Occipital lobe (tissue), 2 donors: ENCODE measurements around the gene ERICH4. TPM values are rescaled to one million over a fixed set of nuclear protein-coding genes. Genes with fewer than 3 reads are reported as not detected.

ENCODE experiments used
- DNase-seq: peaks from one replicate; lab custom pipeline; 2025; lab: John Stamatoyannopoulos, UW
- total RNA-seq: library from RNA; depleted of rRNA; stranded (reverse); fragments of >200 nt; gene quantifications from one replicate; pipeline ENCODE4 v1.2.3, GENCODE V29; 2014

Gene ERICH4
- total RNA-seq, 1 donor from 2014 or later, result not detected

DNA sequence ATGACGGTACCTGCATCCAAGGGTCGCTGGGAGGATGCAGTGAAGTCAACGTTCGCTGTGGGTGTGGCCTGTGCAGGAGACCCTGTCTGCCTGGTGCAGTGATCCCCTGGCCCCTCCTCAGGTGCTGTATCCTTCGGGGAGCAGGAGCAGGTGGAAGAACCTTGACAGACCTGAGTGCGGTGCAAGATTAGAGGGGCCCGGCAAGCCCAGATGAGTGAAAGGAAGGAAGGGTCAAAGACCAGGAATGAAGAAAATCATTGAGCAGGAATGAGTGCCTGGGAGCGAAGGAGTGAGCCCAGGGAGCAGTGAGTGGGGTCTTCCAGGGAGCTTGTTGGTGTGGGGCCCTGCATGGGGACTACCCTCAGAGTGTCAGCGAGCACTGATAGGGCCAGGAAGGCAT is 28.5 kb upstream of the ERICH4 start:
- no peak for DNase-seq

DNA sequence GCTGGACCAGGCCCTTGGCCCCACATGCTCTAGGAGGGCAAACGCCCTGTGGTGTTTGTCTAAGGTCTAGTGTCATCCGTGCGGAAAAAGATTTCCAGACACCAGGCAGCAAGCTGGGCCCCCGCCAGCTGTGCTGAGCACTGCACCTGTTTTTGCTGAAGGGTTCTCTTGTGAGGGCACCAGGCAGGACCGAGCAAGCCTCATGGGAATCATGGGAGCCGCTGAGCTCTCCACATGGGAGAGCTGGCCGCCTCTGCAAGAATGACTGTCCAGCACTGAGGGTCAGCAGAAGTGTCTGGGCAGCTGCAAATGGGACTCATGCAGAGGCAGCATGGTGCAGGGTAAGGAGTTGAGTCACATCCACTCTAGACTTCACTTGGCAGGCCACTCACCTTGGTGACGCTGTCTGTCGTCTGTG is 27.8 kb upstream of the ERICH4 start:
- no peak for DNase-seq

DNA sequence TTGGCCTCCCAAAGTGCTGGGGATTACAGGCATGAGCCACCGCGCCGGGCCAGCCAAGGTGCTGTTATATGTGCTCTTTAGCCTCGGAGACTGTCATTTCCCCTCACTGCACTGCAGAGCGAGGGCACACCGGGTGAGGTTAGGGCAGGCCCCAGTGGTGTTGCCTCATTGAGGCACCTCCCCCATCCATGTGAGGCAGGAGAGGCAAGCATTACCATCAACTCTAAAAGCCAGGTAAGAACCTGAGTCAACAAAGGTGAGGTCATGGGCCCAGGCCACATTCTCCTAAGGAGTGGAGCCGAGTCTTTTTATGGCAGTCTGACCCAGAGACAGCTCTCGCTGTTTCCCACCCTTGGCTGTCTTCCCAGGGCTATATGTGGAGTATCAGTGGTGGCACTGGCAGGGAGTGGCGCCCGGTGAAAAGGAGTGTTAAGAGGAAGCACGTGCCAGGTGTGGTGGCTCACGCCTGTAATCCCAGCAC is 26.7 kb upstream of the ERICH4 start:
- DNase-seq, result no peak

GRCh38 chr19:41420101-41420880 is 22.7 kb upstream of the ERICH4 start:
- DNase-seq, result no peak

- DNase-seq, result no peak
These were observed 21.6 kb upstream of the ERICH4 start for GRCh38 chr19:41421314-41421713.

DNA sequence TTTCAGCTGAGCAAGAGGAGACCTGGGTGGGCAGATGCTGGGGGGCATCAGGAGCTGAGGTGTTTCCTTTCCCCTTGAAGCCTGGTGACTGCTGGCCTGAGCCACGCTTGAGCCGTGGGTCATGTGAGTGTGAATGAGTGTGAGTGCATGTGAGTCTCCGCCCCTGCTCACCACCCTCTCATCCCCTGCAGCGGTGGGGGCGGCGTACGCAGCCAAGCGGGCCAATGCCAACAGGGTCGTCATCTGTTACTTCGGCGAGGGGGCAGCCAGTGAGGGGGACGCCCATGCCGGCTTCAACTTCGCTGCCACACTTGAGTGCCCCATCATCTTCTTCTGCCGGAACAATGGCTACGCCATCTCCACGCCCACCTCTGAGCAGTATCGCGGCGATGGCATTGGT is 21.0 kb upstream of the ERICH4 start:
- DNase-seq, result no peak

GRCh38 chr19:41422456-41422855 is 20.5 kb upstream of the ERICH4 start:
- no peak for DNase-seq

- DNase-seq, result no peak
These were observed 20.0 kb upstream of the ERICH4 start for GRCh38 chr19:41422955-41423354.

GRCh38 chr19:41424335-41425173 is 18.4 kb upstream of the ERICH4 start:
- DNase-seq, result no peak

- DNase-seq, result no peak
These were observed 17.5 kb upstream of the ERICH4 start for GRCh38 chr19:41425174-41426115.

DNA sequence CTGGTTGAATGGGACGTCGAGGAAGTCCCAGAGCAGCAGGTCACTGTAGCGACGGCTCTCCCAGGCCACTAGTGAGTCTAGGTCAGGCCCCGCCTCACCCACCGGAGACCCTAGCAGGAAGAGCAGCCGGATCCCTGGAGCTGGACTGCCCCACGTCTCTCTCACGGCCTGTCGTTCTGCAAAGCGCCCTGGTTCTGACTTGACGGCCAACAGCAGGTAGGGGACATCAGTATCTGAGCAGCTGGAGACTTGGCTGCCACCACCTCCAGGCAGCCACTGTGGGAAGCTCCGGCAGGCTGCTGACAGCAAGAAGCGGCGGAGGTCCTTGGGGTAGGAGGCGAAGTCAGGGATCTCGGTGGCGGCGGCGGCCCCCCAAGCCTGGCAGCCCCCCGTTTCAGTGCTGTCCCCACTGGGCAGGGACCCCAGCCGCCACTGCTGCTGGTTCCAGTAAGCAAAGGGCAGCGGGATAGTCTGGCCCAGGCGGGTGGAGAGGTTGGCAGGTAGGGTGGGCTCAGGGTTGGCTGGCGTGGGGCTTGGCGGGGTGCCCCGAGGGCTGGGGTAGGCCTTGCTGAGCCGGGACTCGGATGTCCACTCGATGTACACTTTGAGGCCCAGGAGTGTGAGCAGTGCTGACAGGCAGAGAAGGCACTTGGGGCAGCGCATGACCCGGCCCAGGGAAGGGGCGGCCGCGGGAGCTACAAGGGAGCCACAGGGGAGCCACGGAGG is 16.7 kb upstream of the ERICH4 start:
- DNase-seq, result no peak

- DNase-seq, result no peak
These were observed 15.9 kb upstream of the ERICH4 start, which contains the start of gene B3GNT8 for GRCh38 chr19:41426952-41427646. TSS of gene B3GNT8 (minus strand) at chr19:41427374. CDS start at chr19:41426778, 596 bp downstream.

DNA sequence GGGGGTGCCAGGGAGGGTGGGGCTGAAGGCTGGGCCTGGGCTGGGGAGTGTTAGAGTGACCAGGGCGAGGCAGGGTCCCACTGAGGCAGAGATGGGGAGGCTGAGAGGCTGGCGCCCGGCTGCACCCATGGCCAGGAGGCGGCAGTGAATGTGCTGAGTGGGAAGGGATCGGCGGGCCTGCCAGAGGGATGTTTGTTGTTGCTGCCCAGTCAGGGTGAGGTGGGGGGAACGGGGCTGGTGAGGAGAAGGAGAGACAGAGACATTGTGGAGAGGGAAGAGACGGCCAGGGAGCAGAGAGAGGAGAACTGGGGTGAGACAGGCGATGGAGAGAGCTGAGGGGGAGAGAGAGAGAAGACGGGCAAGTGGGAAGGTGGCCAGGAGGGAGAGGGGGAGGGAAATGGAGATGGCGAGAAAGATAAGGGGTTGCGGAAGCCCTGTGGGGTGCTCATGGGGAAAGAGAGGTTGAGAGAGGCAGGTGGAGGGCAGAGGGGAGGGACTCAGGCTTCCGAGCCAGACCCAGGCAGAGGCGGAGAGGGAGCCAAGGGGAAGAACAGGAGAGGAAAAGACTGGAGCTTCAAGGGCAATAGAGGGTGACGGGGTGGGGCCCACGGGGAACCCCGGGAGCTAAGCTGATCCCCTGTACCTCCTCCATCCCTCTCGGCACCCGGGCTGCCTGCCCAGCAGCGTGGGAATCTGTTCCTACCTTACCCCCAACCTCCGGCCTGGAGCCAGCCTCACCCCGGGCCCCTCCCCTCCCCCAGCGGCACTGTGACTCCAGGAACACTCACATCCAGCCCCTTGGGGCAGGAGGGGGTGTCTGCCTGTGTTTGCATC is 15.1 kb upstream of the ERICH4 start:
- peak; percentile 23 for DNase-seq

- no peak for DNase-seq
These were observed 14.5 kb upstream of the ERICH4 start for GRCh38 chr19:41428481-41428859.

DNA sequence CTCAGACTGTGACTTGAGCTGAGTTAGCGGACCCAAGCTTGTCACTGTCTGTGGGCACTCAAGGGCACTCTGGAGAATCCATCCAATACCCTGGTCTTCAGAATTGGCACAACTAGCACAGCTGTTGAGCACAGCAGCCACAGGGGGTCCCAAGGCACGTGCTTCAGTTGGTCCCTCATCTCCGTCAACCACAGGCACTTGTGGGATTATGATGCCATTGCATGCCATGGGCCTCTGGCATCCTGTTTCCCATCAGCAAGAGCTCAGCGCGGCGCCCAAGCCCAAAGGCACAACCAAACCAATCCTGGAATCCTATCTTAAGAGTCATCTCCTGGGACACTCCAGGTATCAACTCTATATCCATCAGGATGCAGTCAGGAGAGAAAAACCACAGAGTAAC is 12.0 kb upstream of the ERICH4 start:
- no peak for DNase-seq

DNA sequence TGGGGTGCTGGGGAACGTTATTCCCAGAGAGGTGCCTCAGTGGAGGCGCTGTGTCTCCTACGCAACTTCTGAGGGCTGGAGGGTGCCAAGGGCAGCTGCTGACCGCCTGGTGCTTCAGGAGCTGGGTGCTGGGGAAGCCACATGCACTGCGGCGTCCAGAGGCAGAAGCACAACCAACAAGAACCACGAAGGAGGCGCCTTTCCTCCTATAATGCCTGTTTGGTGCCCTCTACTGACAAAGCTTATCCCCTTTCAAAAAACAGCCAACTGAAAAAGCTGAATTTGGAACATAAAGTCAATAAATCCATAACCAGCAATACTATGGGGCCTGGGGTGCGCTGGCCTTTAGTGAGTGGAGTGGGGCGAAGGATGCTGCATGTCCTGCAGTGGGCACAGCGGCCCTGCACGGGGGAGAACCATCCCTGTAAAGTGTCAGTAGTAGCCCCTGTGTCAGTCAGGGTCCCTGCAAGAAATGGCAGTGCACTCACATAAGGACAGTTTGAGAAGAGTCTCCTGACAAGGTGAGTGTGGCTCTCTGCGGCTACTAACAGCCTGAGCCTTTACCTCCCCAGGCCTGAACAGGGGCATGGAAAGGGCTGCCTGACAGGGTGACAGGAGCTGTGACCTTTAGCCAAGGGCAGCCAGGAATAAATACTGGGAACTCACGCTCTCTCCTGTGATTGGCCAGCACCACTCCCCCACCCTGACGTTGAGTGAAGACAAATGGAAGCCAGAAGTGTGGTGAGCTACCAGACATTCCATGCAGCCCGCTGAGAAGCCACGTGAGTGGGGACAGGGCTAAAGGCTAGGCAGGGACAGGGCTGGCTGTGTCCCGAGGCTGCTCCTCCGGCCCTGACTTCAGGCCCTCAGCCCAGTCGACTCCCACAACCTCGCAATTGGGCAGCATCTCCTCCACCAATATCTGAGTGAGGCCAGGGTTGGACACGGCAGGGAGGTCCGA is 11.2 kb upstream of the ERICH4 start:
- no peak for DNase-seq

DNA sequence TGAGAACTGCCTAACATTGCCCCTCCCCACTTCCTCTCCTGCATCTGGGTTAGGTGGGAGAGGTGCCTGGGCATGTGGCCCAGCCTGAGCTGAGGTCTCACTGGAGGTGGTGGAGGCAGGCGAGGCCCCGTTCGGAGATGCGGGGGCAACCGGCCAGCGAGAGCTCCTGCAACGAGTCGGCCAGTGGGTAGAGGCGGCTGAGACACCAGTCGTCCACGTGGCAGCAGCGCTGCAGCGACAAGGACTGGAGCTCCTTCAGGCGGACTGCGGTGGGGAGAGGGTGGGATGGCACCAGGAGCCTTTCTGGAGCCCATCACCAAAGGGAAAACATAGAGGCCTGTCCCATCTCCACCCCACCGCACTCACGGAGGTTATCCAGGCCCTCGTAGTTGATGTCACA is 9.8 kb upstream of the ERICH4 start:
- DNase-seq, result peak; percentile 13

- no peak for DNase-seq
These were observed 8.5 kb upstream of the ERICH4 start for GRCh38 chr19:41434450-41434849.
